ENCODE measurements around the gene GCDH. TPM values are rescaled to one million over a fixed set of nuclear protein-coding genes. Genes with fewer than 3 reads are reported as not detected.

The GCDH gene
- total and polyA plus RNA-seq, 2 of the 8 experiments (the other 6 are each of a cell fraction or from before 2014, with no cell fraction given), result 67.3 to 89.4 TPM

DNA sequence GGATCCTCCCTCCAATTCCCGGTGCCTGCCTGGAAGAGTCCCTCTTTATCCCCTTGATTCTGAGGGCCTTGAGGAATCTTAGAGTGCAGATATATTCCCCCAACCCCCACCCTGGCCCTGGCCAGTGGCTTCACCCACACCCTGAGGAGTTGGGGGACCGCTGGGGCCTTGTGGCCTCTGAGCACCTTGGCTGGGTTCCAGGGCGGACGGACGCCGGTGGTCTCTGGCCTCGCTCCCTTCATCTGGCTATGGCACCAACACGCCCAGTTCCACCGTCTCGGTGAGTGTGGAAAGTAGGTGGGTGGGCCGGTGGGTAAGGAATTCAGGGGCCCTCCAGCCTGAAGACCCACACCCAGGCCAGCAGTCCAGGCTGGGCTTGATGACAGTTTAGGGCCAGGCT is 47.6 kb upstream of the GCDH start:
- H3K9ac ChIP-seq (replicated peaks in 1 of 4; ENCODE audit: extremely low read depth in 1 of 4, low read depth in 3 of 4, low read length in 3 of 4), result no peak overlapping the region
- peaks cover 11% of the 10 kb centered on the region for H3K79me1 ChIP-seq (ENCODE audit: low read depth, low read length)
- no peak overlapping the region for H3K4ac ChIP-seq (replicated peaks; ENCODE audit: insufficient read length, low read depth, low read length)
- no peak overlapping the region for H3K14ac ChIP-seq (ENCODE audit: insufficient read length)
- 91% methylated on average over 11 of the region's 11 CpGs; no CpG with 5 or more reads in 1 of the 2 experiments for WGBS, 2 experiments (ENCODE audit: extremely low coverage in 1 of 2, insufficient coverage in 1 of 2, insufficient read length in 1 of 2, insufficient replicate concordance in 2 of 2, low coverage in 1 of 2, low lambda C conversion rate in 2 of 2, missing lambda C conversion rate in 1 of 2)
- peaks cover 0 to 3% (median 0%) of the 10 kb centered on the region in 4 experiments; a peak in 1 of 8 replicates for H3K36me3 ChIP-seq (ENCODE audit: control insufficient read depth in 2 of 4, insufficient read depth in 4 of 4, low read length in 3 of 4)
- no peak overlapping the region for H2AK5ac ChIP-seq (ENCODE audit: low read depth, low read length)
- no peaks in the 10 kb centered on the region; a peak in 1 of 7 replicates for H3K27me3 ChIP-seq (replicated peaks in 1 of 4; ENCODE audit: control insufficient read depth in 3 of 4, extremely low read depth in 1 of 4, insufficient read depth in 3 of 4, low read length in 3 of 4)
- H4K91ac ChIP-seq (replicated peaks; ENCODE audit: insufficient read length, low read length), result no peak overlapping the region
- no peak overlapping the region for H2AFZ ChIP-seq (ENCODE audit: low read length)
- H2BK5ac ChIP-seq (ENCODE audit: low read depth, low read length), result no peak overlapping the region
- H3K4me3 ChIP-seq (ENCODE audit: extremely low read depth in 1 of 4, insufficient read depth in 2 of 4, low read depth in 3 of 4, low read length in 4 of 4), result no peak overlapping the region
- FAIRE-seq (no peak), DNase-seq (ENCODE audit: low read depth in 1 of 2, low spot score in 2 of 2) (no peak)
- H2BK15ac ChIP-seq (ENCODE audit: low read length), result no peak overlapping the region
- no peak overlapping the region for H2BK12ac ChIP-seq (ENCODE audit: low read depth, low read length)
- peaks cover 0 to 9% of the 10 kb centered on the region in 2 experiments; a peak in 2 of 4 replicates for H3K79me2 ChIP-seq (ENCODE audit: control insufficient read depth in 1 of 2, insufficient read depth in 2 of 2, low read length in 2 of 2)
- H3K18ac ChIP-seq (ENCODE audit: extremely low read depth, low read length), result no peak overlapping the region
- no peak overlapping the region for H3K23ac ChIP-seq (ENCODE audit: insufficient read length)
- no peaks in the 10 kb centered on the region for H3K9me3 ChIP-seq (ENCODE audit: insufficient read depth in 2 of 2, low read depth in 1 of 2, low read length in 1 of 2)
- H4K5ac ChIP-seq (ENCODE audit: insufficient read length, low read depth, low read length), result no peak overlapping the region
- CTCF ChIA-PET (ENCODE audit: partially characterized antibody), result no interaction called here
- POLR2A ChIA-PET (ENCODE audit: partially characterized antibody), result no interaction called here
- peaks cover 8 to 24% of the 10 kb centered on the region in 2 experiments for H4K20me1 ChIP-seq (replicated peaks in 1 of 2; ENCODE audit: control insufficient read depth in 1 of 2, insufficient read depth in 2 of 2, low read length in 2 of 2)
- peaks cover 13% of the 10 kb centered on the region for H3K23me2 ChIP-seq (ENCODE audit: low read depth, low read length)
- H2BK20ac ChIP-seq (ENCODE audit: low read length), result no peak overlapping the region
- peaks cover 6 to 31% (median 10%) of the 10 kb centered on the region in 4 experiments for H3K4me1 ChIP-seq (replicated peaks in 1 of 4; ENCODE audit: control insufficient read depth in 3 of 4, insufficient read depth in 4 of 4, low read length in 3 of 4)
- no peak overlapping the region for H4K8ac ChIP-seq (ENCODE audit: extremely low read depth, insufficient read depth, low read length)
- no peak overlapping the region for H3K56ac ChIP-seq (replicated peaks; ENCODE audit: insufficient read length, low read depth, low read length)
- no peak overlapping the region for H2BK120ac ChIP-seq (replicated peaks; ENCODE audit: low read depth, low read length)
- no peak overlapping the region for H3K27ac ChIP-seq (ENCODE audit: low read depth, low read length)
- no peak overlapping the region for H3K4me2 ChIP-seq (ENCODE audit: insufficient read depth in 1 of 2, low read depth in 2 of 2, low read length in 2 of 2)
- TF ChIP-seq TBP (IDR thresholded peaks at IDR 0.05; ENCODE audit: low read depth, low read length) (no peak), SP1 (IDR thresholded peaks at IDR 0.05; ENCODE audit: low read depth, low read length) (no peak), GABPA (IDR thresholded peaks at IDR 0.05; ENCODE audit: borderline replicate concordance, insufficient read depth, low read length) (no peak), BRCA1 (IDR thresholded peaks at IDR 0.05; ENCODE audit: low read depth, low read length) (no peak), YY1 (IDR thresholded peaks at IDR 0.05; ENCODE audit: low read depth, low read length) (no peak), RFX5 (IDR thresholded peaks at IDR 0.05; ENCODE audit: borderline replicate concordance, low read depth, low read length) (no peak), SUZ12 (IDR thresholded peaks at IDR 0.05; ENCODE audit: low read length) (no peak), EP300 (IDR thresholded peaks at IDR 0.05; ENCODE audit: borderline replicate concordance in 1 of 2, low read depth in 2 of 2, low read length in 2 of 2) (no peak), TCF12 (IDR thresholded peaks at IDR 0.05; ENCODE audit: low read depth, low read length) (no peak), RXRA (IDR thresholded peaks at IDR 0.05; ENCODE audit: insufficient read depth, low read depth, low read length) (no peak)
